Activated CD4-positive, alpha-beta T cell treated with anti-CD3 and anti-CD28 coated beads, Interleukin-2, amount 10 ng/mL, durations not matched to agents 7 days and 5 days (primary cell): ENCODE results near the gene SLC4A4. TPM values are rescaled to one million over a fixed set of nuclear protein-coding genes. Genes with fewer than 3 reads are reported as not detected.

Experiments used
- CTCF ChIA-PET: fragments of 350-600 bp; sonication (Branson Sonifier 250); formaldehyde crosslinking; loops from one replicate; lab custom pipeline; 2021; ENCODE audit warnings: antibody characterized with exemption; lab: Charles Lee
- POLR2A ChIA-PET: fragments of 350-600 bp; sonication (Branson Sonifier 250); formaldehyde crosslinking; loops from one replicate; lab custom pipeline; 2021; ENCODE audit warnings: antibody characterized with exemption; lab: Charles Lee
- DNase-seq: peaks from one replicate; pipeline ENCODE4 v3.0.0-alpha.2; 2020
- H3K27ac Mint-ChIP-seq: one replicate; pipeline ENCODE4 v1.8.0; 2021; ENCODE audit warnings: mild to moderate bottlenecking, moderate library complexity, mixed read lengths
- H3K27me3 Mint-ChIP-seq: one replicate; pipeline ENCODE4 v1.8.0; 2021; ENCODE audit warnings: mixed read lengths
- H3K36me3 Mint-ChIP-seq: one replicate; pipeline ENCODE4 v1.8.0; 2021; ENCODE audit warnings: low read depth, mixed read lengths
- H3K4me1 Mint-ChIP-seq: one replicate; pipeline ENCODE4 v1.8.0; 2021; ENCODE audit warnings: mixed read lengths
- H3K4me3 Mint-ChIP-seq: one replicate; pipeline ENCODE4 v1.8.0; 2021; ENCODE audit warnings: mild to moderate bottlenecking, moderate library complexity, mixed read lengths
- H3K9me3 Mint-ChIP-seq: one replicate; pipeline ENCODE4 v1.8.0; 2021; ENCODE audit warnings: mixed read lengths
- total RNA-seq, 2 experiments: library from RNA; stranded (reverse); gene quantifications; one replicate each; pipeline ENCODE4 v1.2.3, GENCODE V29; 2021

SLC4A4 gene
- total RNA-seq, 2 experiments from 2014 or later, result 1.3 to 1.5 TPM

DNA sequence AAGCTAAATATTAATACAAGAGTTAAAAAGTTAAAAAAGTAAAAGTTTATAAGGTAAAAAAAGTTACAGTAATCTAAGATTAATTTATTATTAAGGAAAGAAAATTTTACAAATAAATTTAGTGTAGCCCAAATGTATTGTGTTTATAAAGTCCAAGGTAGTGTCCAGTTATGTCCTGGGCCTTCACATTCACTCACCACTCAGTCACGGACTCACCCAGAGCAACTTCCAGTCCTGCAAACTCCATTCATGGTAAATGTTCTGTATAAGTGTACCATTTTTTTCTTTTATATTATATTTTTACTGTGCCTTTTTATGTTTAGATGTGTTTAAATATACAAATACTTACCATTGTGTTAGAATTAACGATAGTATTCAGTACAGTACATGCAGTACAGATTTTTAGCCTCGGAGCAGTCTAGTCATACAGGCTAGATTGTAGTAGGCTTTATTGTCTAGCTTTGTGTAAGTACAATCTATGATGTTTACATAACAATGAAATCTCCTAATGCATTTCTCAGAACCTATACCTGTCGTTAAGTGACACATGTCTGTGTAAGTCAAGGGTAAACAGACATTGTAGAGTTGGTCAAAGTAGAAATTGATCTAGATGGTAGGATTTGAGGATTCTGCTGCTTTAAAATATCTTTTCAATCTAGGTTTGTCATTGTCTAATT is 247.4 kb downstream of the SLC4A4 start:
- H3K27me3 Mint-ChIP-seq, result no peaks in the 10 kb centered on the region
- no peak for DNase-seq
- H3K9me3 Mint-ChIP-seq, result peaks cover 3% of the 10 kb centered on the region
- no peaks in the 10 kb centered on the region for H3K4me1 Mint-ChIP-seq
- H3K36me3 Mint-ChIP-seq, result no peaks in the 10 kb centered on the region
- POLR2A ChIA-PET, result no interaction called here
- H3K4me3 Mint-ChIP-seq, result no peak overlapping the region
- CTCF ChIA-PET, result no interaction called here
- no peak overlapping the region for H3K27ac Mint-ChIP-seq

DNA sequence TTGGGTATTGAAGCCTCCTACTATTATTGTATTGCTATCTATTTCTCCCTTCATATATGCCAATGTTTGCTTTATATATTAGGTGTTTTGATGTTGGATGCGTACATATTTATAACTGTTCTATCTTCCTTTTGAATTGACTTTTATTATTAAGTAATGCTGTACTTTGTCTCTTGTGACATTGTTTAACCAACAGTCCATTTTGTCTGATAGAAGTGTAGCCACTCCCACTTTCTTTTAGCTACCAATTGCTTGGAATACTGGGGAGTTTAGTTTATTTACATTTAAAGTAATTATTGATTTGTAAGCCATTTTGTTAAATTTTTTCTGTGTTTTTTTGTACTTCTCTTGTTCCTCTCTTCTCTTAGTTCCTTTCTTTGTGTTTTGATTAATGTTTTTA is 249.2 kb downstream of the SLC4A4 start:
- Mint-ChIP-seq H3K27me3 (no peaks in the 10 kb centered on the region), H3K36me3 (no peaks in the 10 kb centered on the region), H3K9me3 (no peaks in the 10 kb centered on the region), H3K27ac (no peak overlapping the region), H3K4me1 (no peaks in the 10 kb centered on the region), H3K4me3 (no peak overlapping the region)
- ChIA-PET POLR2A (no interaction called here), CTCF (no interaction called here)
- DNase-seq, result no peak

DNA sequence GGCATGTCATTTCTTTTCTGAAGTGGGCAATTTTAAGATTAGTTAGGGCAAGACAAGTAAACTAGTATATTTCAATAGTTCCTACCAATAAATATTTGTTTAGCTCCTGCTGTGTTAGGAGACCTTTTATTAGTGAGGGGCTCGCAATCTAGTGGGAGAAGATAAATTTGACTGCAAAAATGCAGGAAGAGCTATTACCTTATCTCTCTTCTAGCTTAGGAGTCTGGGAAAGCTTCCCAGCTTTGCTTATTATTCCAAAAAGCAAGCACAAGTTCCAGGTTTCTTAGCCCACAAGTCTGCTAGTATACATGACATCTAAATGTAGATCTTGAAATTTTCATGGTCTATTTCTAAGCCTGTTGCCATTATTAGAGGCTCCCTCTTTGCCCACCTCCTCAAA is 254.0 kb downstream of the SLC4A4 start:
- ChIA-PET CTCF (no interaction called here), POLR2A (no interaction called here)
- Mint-ChIP-seq H3K27ac (no peak overlapping the region), H3K36me3 (no peaks in the 10 kb centered on the region), H3K4me1 (no peaks in the 10 kb centered on the region), H3K9me3 (no peaks in the 10 kb centered on the region), H3K27me3 (no peaks in the 10 kb centered on the region), H3K4me3 (no peak overlapping the region)
- no peak for DNase-seq

- POLR2A ChIA-PET, result no interaction called here
- no peak for DNase-seq
- CTCF ChIA-PET, result no interaction called here
- no peaks in the 10 kb centered on the region for H3K36me3 Mint-ChIP-seq
- H3K4me3 Mint-ChIP-seq, result no peak overlapping the region
- no peaks in the 10 kb centered on the region for H3K9me3 Mint-ChIP-seq
- no peaks in the 10 kb centered on the region for H3K27me3 Mint-ChIP-seq
- H3K27ac Mint-ChIP-seq, result no peak overlapping the region
- H3K4me1 Mint-ChIP-seq, result no peaks in the 10 kb centered on the region
Observed at GRCh38 chr4:71593311-71593710, 254.5 kb downstream of the SLC4A4 start.

- CTCF ChIA-PET, result no interaction called here
- Mint-ChIP-seq H3K36me3 (no peaks in the 10 kb centered on the region), H3K9me3 (no peaks in the 10 kb centered on the region), H3K4me1 (no peaks in the 10 kb centered on the region), H3K27ac (no peak overlapping the region), H3K4me3 (no peak overlapping the region), H3K27me3 (no peaks in the 10 kb centered on the region)
- POLR2A ChIA-PET, result no interaction called here
- no peak for DNase-seq
Observed at GRCh38 chr4:71595576-71596108, 256.8 kb downstream of the SLC4A4 start.

DNA sequence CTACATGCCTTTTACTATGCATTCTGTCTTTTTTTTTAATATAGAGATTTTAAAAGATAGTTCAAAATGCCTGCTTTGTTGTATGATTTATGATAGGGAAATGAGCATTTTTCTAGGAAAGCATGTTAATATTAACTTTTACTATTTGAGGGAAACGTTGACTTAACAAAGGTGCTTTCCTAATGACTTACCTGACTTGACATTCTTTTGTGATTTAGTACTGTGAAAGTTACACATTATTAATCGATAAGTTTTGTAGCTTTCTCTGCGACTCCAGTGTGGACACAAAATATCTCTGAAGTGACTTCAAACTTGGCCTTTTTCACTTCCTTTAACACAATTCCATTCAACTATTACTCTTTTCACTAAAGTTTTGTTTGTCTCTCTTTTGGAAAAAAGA is 260.8 kb downstream of the SLC4A4 start:
- no peaks in the 10 kb centered on the region for H3K4me1 Mint-ChIP-seq
- DNase-seq, result no peak
- CTCF ChIA-PET, result no interaction called here
- no peak overlapping the region for H3K27ac Mint-ChIP-seq
- H3K4me3 Mint-ChIP-seq, result no peak overlapping the region
- no peaks in the 10 kb centered on the region for H3K27me3 Mint-ChIP-seq
- POLR2A ChIA-PET, result no interaction called here
- H3K36me3 Mint-ChIP-seq, result no peaks in the 10 kb centered on the region
- no peaks in the 10 kb centered on the region for H3K9me3 Mint-ChIP-seq

DNA sequence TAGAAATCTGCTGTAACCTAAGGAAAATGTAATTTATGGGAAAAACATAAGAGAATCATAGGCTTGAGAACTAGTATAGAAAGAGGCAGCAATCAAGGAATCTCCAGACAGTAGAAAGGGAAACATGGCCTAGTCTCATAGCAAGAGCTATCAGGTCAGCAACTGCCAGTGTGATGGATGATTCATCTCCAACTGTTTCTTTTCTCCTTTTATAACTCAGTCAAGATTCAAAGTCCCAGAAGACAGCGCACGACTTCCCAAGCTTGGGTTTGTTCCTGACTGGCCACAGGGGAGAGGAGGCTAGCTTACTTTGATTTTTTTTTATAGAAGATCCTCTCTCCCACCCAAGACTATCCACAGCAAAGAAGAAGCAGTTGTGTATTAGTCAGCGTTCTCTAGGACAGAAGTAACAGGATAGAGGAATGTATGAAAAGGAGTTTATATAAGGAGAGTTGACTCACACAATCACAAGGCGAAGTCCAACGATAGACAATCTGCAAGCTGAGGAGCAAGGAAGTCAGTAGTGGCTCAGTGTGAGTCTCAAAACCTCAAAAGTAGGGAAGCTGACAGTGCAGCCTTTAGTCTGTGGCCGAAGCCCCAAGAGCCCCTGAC is 263.6 kb downstream of the SLC4A4 start:
- no peak for DNase-seq
- Mint-ChIP-seq H3K4me3 (no peak overlapping the region), H3K36me3 (no peaks in the 10 kb centered on the region), H3K27ac (no peak overlapping the region), H3K4me1 (no peaks in the 10 kb centered on the region), H3K27me3 (no peaks in the 10 kb centered on the region), H3K9me3 (no peaks in the 10 kb centered on the region)
- CTCF ChIA-PET, result interaction anchor here (1.1 kb wide), 1 partner anchor 17 kb away, joined by 3 read pairs; no protein-coding TSS in a partner anchor
- POLR2A ChIA-PET, result no interaction called here

- Mint-ChIP-seq H3K4me3 (no peak overlapping the region), H3K27ac (no peak overlapping the region), H3K4me1 (no peaks in the 10 kb centered on the region), H3K36me3 (no peaks in the 10 kb centered on the region), H3K9me3 (no peaks in the 10 kb centered on the region), H3K27me3 (no peaks in the 10 kb centered on the region)
- no peak for DNase-seq
- ChIA-PET POLR2A (no interaction called here), CTCF (no interaction called here)
Observed at GRCh38 chr4:71604785-71605184, 266.0 kb downstream of the SLC4A4 start.

DNA sequence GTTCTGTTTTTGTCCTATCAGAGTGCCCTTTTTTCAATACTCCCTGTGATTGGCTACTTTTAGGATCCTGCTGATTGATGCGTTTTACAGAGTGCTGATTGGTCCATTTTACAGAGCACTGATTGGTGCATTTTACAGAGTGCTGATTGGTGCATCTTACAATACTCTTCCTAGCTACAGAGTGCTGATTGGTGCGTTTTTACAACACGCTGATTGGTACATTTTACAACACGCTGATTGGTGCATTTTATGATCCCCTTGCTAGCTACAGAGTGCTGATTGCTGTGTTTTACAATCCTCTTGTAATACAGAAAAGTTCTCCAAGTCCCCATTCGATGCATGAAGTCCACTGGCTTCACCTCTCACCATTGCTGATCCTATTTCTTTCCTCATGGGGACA is 268.3 kb downstream of the SLC4A4 start:
- Mint-ChIP-seq H3K9me3 (no peaks in the 10 kb centered on the region), H3K4me1 (no peaks in the 10 kb centered on the region), H3K36me3 (no peaks in the 10 kb centered on the region), H3K27me3 (no peaks in the 10 kb centered on the region), H3K27ac (no peak overlapping the region), H3K4me3 (no peak overlapping the region)
- ChIA-PET POLR2A (no interaction called here), CTCF (no interaction called here)
- no peak for DNase-seq

DNA sequence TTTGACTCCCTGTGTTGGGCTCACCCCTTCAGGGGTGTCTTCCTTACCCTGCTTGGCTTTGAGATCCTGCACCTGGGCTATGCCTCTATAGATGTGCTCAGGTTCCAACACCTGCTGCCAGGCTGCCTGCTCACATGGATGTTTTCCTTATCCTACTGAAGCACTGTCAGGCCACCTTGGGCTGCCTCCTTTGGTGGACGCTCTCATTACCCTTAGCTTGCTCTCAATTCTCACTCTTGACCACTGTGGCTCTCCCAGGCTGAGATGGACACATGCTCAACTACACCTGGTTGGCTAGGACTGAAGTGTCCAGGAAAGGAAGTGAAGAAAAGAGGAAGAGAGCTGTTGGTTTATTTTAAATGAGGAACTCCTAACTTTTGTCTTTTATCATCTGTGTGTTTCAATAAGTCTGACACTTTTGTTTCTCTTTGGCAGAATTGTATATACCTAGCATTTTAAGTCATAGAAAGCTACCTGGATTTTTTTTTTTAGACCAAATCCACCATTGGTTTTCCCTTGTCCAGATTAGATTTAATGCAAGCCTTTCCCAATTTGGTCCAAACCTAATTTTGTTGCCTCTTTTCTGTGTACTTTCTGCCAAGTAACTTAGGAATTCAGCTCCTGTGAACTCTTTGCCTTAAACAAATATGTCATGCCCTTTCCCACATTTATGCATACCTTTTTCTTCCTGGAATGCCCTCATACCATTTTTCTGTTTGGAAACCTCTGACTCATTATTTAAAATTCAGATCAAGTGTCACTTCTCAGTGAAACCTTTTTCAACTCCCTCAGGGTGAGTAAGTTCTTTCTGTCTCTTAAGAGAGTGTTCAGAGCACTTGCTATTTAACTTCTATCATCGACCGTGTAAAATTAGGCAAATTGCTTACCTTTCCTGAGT is 269.2 kb downstream of the SLC4A4 start:
- DNase-seq, result no peak
- Mint-ChIP-seq H3K27ac (no peak overlapping the region), H3K36me3 (no peaks in the 10 kb centered on the region), H3K27me3 (no peaks in the 10 kb centered on the region), H3K4me3 (no peak overlapping the region), H3K9me3 (no peaks in the 10 kb centered on the region), H3K4me1 (no peaks in the 10 kb centered on the region)
- ChIA-PET POLR2A (no interaction called here), CTCF (no interaction called here)

- ChIA-PET POLR2A (no interaction called here), CTCF (no interaction called here)
Observed at GRCh38 chr4:71608678-71609071, 269.9 kb downstream of the SLC4A4 start.

DNA sequence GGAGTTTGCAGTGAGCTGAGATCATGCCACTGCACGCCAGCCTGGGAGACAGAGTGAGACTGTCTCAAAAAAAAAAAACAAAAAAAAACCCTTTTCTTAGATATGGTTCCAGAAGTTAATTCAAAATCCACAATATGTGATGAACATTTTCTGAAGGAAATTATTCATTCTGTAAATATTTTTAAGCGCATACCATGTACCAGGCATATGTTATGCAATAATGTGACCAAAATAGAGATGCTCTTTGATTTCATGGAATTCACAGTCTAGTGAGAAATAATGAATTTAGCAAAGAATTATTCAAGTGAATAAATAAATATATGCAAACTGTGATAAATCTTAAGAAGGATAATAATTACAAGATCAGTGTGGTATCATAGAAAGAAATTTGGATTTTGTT is 270.3 kb downstream of the SLC4A4 start:
- POLR2A ChIA-PET, result no interaction called here
- CTCF ChIA-PET, result no interaction called here
- Mint-ChIP-seq H3K36me3 (no peaks in the 10 kb centered on the region), H3K9me3 (no peaks in the 10 kb centered on the region), H3K27ac (no peak overlapping the region), H3K4me3 (no peak overlapping the region), H3K27me3 (no peaks in the 10 kb centered on the region), H3K4me1 (no peaks in the 10 kb centered on the region)
- no peak for DNase-seq

More at GRCh38 chr4:71608678-71609071, 269.9 kb downstream of the SLC4A4 start:
- Mint-ChIP-seq H3K4me3 (no peak overlapping the region), H3K27ac (no peak overlapping the region), H3K27me3 (no peaks in the 10 kb centered on the region), H3K4me1 (no peaks in the 10 kb centered on the region), H3K36me3 (no peaks in the 10 kb centered on the region), H3K9me3 (no peaks in the 10 kb centered on the region)
- no peak for DNase-seq

- Mint-ChIP-seq H3K4me1 (no peaks in the 10 kb centered on the region), H3K27ac (no peak overlapping the region), H3K27me3 (no peaks in the 10 kb centered on the region), H3K9me3 (no peaks in the 10 kb centered on the region), H3K4me3 (no peak overlapping the region), H3K36me3 (no peaks in the 10 kb centered on the region)
- POLR2A ChIA-PET, result no interaction called here
- DNase-seq, result no peak
- CTCF ChIA-PET, result interaction anchor here (0.6 kb wide), 1 partner anchor 10 kb away, joined by 3 read pairs; no protein-coding TSS in a partner anchor
Observed at GRCh38 chr4:71609651-71610050, 270.8 kb downstream of the SLC4A4 start.
